ENCODE data around the gene ZMYM1. TPM values are rescaled to one million over a fixed set of nuclear protein-coding genes. Genes with fewer than 3 reads are reported as not detected.

Gene ZMYM1
- total RNA-seq, 1 donor from 2014 or later, result 7.8 TPM

- intact Hi-C loops (cut with micrococcal nuclease), result no loop called here
These were observed 85.7 kb downstream of the ZMYM1 start for GRCh38 chr1:35164893-35165292.

More at GRCh38 chr1:35164893-35165292, 85.7 kb downstream of the ZMYM1 start:
- Histone ChIP-seq H3K27me3 (ENCODE audit: low read depth) (no peaks in the 10 kb centered on the region), H3K9me3 (replicated peaks) (peaks cover 16% of the 10 kb centered on the region), H3K36me3 (no peaks in the 10 kb centered on the region), H3K27ac (replicated peaks) (no peak overlapping the region), H3K4me3 (no peak overlapping the region), H3K4me1 (no peaks in the 10 kb centered on the region)
- DNase-seq, result no peak
- TF ChIP-seq CTCF (IDR thresholded peaks at IDR 0.05; ENCODE audit: borderline replicate concordance), result no peak

Other genes with a start within 250 kb of the ZMYM1 start
- gene SMIM12, start 219.6 kb upstream of the ZMYM1 start, total RNA-seq, result 37.9 TPM
- gene DLGAP3, start 149.7 kb upstream of the ZMYM1 start, total RNA-seq, result 0.05 TPM
- 8.3 TPM for gene TMEM35B, start 94.0 kb upstream of the ZMYM1 start, total RNA-seq
- 14.6 TPM for gene ZMYM6, start 47.4 kb upstream of the ZMYM1 start, total RNA-seq
- gene SFPQ, start 113.8 kb downstream of the ZMYM1 start, total RNA-seq, result 81.0 TPM
- 32.6 TPM for gene ZMYM4, start 189.3 kb downstream of the ZMYM1 start, total RNA-seq

All from left ventricle myocardium inferior (tissue), 1 donor.